ENCODE results near the gene PI4K2B.
A peak's percentile ranks its signal among the peaks of the same experiment; 100 is the strongest.

Gene PI4K2B

DNA sequence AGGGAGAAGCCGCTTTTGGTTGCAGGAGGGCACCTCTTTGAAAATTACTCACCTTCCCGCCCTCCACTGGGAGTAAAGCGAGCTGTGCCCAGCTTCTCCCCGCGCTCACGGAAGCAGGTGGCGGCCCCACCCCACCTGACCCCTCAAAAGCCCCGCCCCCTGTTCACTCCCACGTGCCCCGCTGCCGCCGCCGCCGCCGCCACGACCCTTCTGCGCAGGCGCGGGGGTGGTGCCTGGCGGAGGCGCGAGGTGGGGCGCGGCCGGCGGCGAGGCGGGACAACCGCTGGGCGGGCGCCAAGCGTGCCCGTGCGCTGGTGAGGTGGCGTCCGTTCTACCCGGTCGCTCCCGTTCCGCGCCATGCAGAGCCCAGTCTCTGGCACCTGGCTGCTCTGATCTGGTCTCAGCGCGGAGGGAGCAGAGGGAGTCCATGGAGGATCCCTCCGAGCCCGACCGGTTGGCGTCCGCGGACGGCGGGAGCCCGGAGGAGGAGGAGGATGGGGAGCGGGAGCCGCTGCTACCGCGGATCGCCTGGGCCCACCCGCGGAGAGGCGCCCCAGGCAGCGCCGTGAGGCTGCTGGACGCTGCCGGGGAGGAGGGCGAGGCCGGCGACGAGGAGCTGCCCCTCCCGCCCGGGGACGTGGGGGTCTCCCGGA is at the start of gene PI4K2B:
TSS of gene PI4K2B (plus strand) at position 297 of the 653 bp plus-strand sequence. CDS start at position 428, 131 bp downstream.
- Histone ChIP-seq H3K4me3 (ENCODE audit: low read depth, low read length) (peak within 1 kb of the TSS; percentile 78), H3K36me3 (ENCODE audit: control insufficient read depth in 2 of 2, insufficient read depth in 1 of 2, low read length in 2 of 2) (peaks cover 0 to 4% of the 10 kb centered on the region in 2 experiments; a peak in 1 of 3 replicates), H3K27ac (ENCODE audit: extremely low read depth, low read depth, low read length) (peak within 1 kb of the TSS; percentile 80), H3K4me1 (ENCODE audit: control insufficient read depth, insufficient read depth, low read length) (no peaks in the 10 kb centered on the region), H3K9me3 (ENCODE audit: control insufficient read depth, insufficient read depth, low read depth, low read length) (no peaks in the 10 kb centered on the region)
- POLR2A ChIA-PET: interaction anchor here (0.5 to 1.5 kb wide), 7 partner anchors 11 to 89 kb away, joined by 3 to 12 read pairs (median 4); partner anchors contain the start of genes SEPSECS and ZCCHC4
- CTCF ChIA-PET: interaction anchor here (1.0 to 5.4 kb wide), 3 partner anchors 19 to 79 kb away, joined by 4 to 18 read pairs (median 11); partner anchors contain the start of gene ZCCHC4
- TF ChIP-seq ZBTB8A (tag by site-specific recombination; IDR thresholded peaks at IDR 0.05) (peak; percentile 87), ZNF692 (tag by site-specific recombination; IDR thresholded peaks at IDR 0.05) (peak; percentile 93), ZNF626 (tag by site-specific recombination; IDR thresholded peaks at IDR 0.05) (no peak), ZNF354C (tag by site-specific recombination; IDR thresholded peaks at IDR 0.05; ENCODE audit: borderline replicate concordance, low read depth) (no peak), ZNF623 (tag by site-specific recombination; IDR thresholded peaks at IDR 0.05) (no peak), CTCF (tag by site-specific recombination; IDR thresholded peaks at IDR 0.05) (no peak), ZNF830 (tag by site-specific recombination; IDR thresholded peaks at IDR 0.05; ENCODE audit: low read depth) (no peak), ZNF621 (tag by site-specific recombination; IDR thresholded peaks at IDR 0.05) (no peak), ZNF600 (tag by site-specific recombination; IDR thresholded peaks at IDR 0.05) (peak; percentile 42; the same call in 1 of the 2 replicates), ZNF366 (tag by site-specific recombination; conservative IDR thresholded peaks at IDR 0.05) (no peak), ZNF449 (tag by site-specific recombination; IDR thresholded peaks at IDR 0.05) (peak; percentile 83), ZNF391 (tag by site-specific recombination; IDR thresholded peaks at IDR 0.05; ENCODE audit: borderline replicate concordance, low read depth) (0 out of 2 replicates have a peak, but pooled peaks have one; percentile 43), SALL2 (tag by site-specific recombination; IDR thresholded peaks at IDR 0.05; ENCODE audit: borderline replicate concordance) (no peak), ZNF792 (tag by site-specific recombination; IDR thresholded peaks at IDR 0.05) (0 out of 2 replicates have a peak, but pooled peaks have one; percentile 25), SETDB1 (IDR thresholded peaks at IDR 0.05; ENCODE audit: insufficient read length, low read length) (peak; percentile 8), KLF10 (tag by site-specific recombination; IDR thresholded peaks at IDR 0.05) (peak; percentile 59; the same call in 1 of the 2 replicates), ZNF555 (tag by site-specific recombination; conservative IDR thresholded peaks at IDR 0.05) (no peak), ZNF37A (tag by site-specific recombination; IDR thresholded peaks at IDR 0.05) (no peak), KLF16 (tag by site-specific recombination; IDR thresholded peaks at IDR 0.05) (no peak), SP2 (tag by site-specific recombination; IDR thresholded peaks at IDR 0.05) (peak; percentile 55), SP7 (tag by site-specific recombination; IDR thresholded peaks at IDR 0.05) (peak; percentile 58; the same call in 1 of the 2 replicates), HOXA7 (CRISPR knock-in tag; IDR thresholded peaks at IDR 0.05; ENCODE audit: borderline replicate concordance) (no peak)
- TF ChIP-seq, protein P1, sequence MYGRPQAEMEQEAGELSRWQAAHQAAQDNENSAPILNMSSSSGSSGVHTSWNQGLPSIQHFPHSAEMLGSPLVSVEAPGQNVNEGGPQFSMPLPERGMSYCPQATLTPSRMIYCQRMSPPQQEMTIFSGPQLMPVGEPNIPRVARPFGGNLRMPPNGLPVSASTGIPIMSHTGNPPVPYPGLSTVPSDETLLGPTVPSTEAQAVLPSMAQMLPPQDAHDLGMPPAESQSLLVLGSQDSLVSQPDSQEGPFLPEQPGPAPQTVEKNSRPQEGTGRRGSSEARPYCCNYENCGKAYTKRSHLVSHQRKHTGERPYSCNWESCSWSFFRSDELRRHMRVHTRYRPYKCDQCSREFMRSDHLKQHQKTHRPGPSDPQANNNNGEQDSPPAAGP (tag by site-specific recombination; IDR thresholded peaks at IDR 0.05): peak; percentile 36; the same call in 1 of the 2 replicates
- TF ChIP-seq, protein P2, sequence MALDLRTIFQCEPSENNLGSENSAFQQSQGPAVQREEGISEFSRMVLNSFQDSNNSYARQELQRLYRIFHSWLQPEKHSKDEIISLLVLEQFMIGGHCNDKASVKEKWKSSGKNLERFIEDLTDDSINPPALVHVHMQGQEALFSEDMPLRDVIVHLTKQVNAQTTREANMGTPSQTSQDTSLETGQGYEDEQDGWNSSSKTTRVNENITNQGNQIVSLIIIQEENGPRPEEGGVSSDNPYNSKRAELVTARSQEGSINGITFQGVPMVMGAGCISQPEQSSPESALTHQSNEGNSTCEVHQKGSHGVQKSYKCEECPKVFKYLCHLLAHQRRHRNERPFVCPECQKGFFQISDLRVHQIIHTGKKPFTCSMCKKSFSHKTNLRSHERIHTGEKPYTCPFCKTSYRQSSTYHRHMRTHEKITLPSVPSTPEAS (tag by site-specific recombination; IDR thresholded peaks at IDR 0.05): no peak
- TF ChIP-seq, protein P3, sequence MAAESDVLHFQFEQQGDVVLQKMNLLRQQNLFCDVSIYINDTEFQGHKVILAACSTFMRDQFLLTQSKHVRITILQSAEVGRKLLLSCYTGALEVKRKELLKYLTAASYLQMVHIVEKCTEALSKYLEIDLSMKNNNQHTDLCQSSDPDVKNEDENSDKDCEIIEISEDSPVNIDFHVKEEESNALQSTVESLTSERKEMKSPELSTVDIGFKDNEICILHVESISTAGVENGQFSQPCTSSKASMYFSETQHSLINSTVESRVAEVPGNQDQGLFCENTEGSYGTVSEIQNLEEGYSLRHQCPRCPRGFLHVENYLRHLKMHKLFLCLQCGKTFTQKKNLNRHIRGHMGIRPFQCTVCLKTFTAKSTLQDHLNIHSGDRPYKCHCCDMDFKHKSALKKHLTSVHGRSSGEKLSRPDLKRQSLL (tag by site-specific recombination; IDR thresholded peaks at IDR 0.05): no peak
- TF ChIP-seq, protein P4, sequence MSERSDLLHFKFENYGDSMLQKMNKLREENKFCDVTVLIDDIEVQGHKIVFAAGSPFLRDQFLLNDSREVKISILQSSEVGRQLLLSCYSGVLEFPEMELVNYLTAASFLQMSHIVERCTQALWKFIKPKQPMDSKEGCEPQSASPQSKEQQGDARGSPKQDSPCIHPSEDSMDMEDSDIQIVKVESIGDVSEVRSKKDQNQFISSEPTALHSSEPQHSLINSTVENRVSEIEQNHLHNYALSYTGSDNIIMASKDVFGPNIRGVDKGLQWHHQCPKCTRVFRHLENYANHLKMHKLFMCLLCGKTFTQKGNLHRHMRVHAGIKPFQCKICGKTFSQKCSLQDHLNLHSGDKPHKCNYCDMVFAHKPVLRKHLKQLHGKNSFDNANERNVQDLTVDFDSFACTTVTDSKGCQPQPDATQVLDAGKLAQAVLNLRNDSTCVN (tag by site-specific recombination; optimal IDR thresholded peaks at IDR 0.05): peak; percentile 87

All from HEK293 (cell line).